K562 (cell line): Measurements from ENCODE around the gene BBOX1. TPM values are rescaled to one million over a fixed set of nuclear protein-coding genes. Genes with fewer than 3 reads are reported as not detected.

Experiments used
- ATAC-seq: fragments of 200-7000 bp; cut with Tn5 transposase; 3 replicates; pipeline ENCODE4 v1.9.1; 2020; ENCODE audit warnings: moderate library complexity
- BruUV-seq: library from RNA; stranded (reverse); fragments of 400-500 nt; replicated peaks from 2 replicates; lab custom pipeline; 2021; lab: Mats Ljungman, UMichigan
- CTCF ChIA-PET: fragments of 300-600 bp; formaldehyde crosslinking; extraction: SDS; loops from one replicate; lab custom pipeline; 2021; ENCODE audit warnings: low intra/inter-chr PET ratio; lab: Yijun Ruan, JAX
- POLR2A ChIA-PET: fragments of 300-600, 350-650 bp; sonication (Branson Sonifier 250); formaldehyde crosslinking; extraction: SDS; loops from one replicate; lab custom pipeline; 2021; ENCODE audit warnings: antibody characterized with exemption, inconsistent platforms; lab: Yijun Ruan, JAX
- DNase-seq, 4 experiments: peaks; one replicate each; pipeline versions ENCODE4 v3.0.0 to v3.0.0-alpha.2; 2011 to 2018; ENCODE audit warnings: low spot score in 3 of 4, mixed read lengths in 3 of 4; ENCODE audit errors: extremely low read depth in 1 of 4
- FAIRE-seq: peaks from 2 replicates; lab custom pipeline; 2011; peaks lifted over from hg19 to GRCh38; lab: Jason Lieb, UNC
- H2AFZ ChIP-seq: 2 replicates; pipeline ENCODE4 v1.6.0; 2011; ENCODE audit warnings: low read depth, low read length, control low read depth, inconsistent platforms
- H3K27ac ChIP-seq: fragments of 200-600 bp; 3 replicates; pipeline ENCODE4 v1.8.0; 2011; ENCODE audit warnings: low read depth, mild to moderate bottlenecking, control low read depth, inconsistent platforms, low read length, moderate library complexity, mixed read lengths; ENCODE audit errors: extremely low read depth
- H3K27me3 ChIP-seq, 2 experiments: fragments of 300-600 bp in 1 of 2; 2 replicates in 1 of 2; 3 replicates in 1 of 2; pipeline versions ENCODE4 v1.6.0 to v1.8.0; 2011; ENCODE audit warnings: inconsistent platforms in 2 of 2, low read length in 2 of 2, mild to moderate bottlenecking in 1 of 2, mixed read lengths in 1 of 2, moderate library complexity in 1 of 2; ENCODE audit not compliant: control insufficient read depth in 2 of 2, insufficient read depth in 2 of 2
- H3K36me3 ChIP-seq: fragments of 300-600 bp; 3 replicates; pipeline ENCODE4 v1.8.0; 2011; ENCODE audit warnings: mild to moderate bottlenecking, low read length, inconsistent platforms; ENCODE audit not compliant: control insufficient read depth, insufficient read depth
- H3K4me1 ChIP-seq, 2 experiments: fragments of 200-600 bp in 1 of 2; replicated peaks in 1 of 2; 2 replicates in 1 of 2; 3 replicates in 1 of 2; pipeline versions ENCODE4 v1.5.1 to v1.8.0; 2011; ENCODE audit warnings: inconsistent platforms in 2 of 2, low read length in 2 of 2, mild to moderate bottlenecking in 1 of 2, mixed read lengths in 1 of 2, moderate library complexity in 1 of 2; ENCODE audit not compliant: control insufficient read depth in 2 of 2, insufficient read depth in 2 of 2
- H3K4me2 ChIP-seq: 2 replicates; pipeline ENCODE4 v1.6.1; 2011; ENCODE audit warnings: low read length, control low read depth, inconsistent platforms, mixed read lengths; ENCODE audit not compliant: insufficient read depth
- H3K4me3 ChIP-seq: fragments of 200-600 bp; sonication (generic), shearing (Covaris generic); 2 replicates; pipeline ENCODE4 v1.5.1; 2016; ENCODE audit warnings: control low read depth, inconsistent platforms
- H3K79me2 ChIP-seq: fragments of 200-600 bp; 3 replicates; pipeline ENCODE4 v1.8.0; 2011; ENCODE audit warnings: low read length, inconsistent platforms; ENCODE audit not compliant: control insufficient read depth, insufficient read depth
- H3K9ac ChIP-seq, 2 experiments: 2 replicates each; pipeline versions ENCODE4 v1.6.0 to v1.6.1; 2011; ENCODE audit warnings: low read depth in 2 of 2, low read length in 2 of 2, control low read depth in 1 of 2, inconsistent platforms in 1 of 2, mild to moderate bottlenecking in 1 of 2, mixed read lengths in 1 of 2; ENCODE audit not compliant: insufficient read depth in 1 of 2
- H3K9me1 ChIP-seq: one replicate; pipeline ENCODE4 v1.6.0; 2011; ENCODE audit warnings: inconsistent platforms, mild to moderate bottlenecking, low read length, moderate library complexity; ENCODE audit not compliant: control insufficient read depth, insufficient read depth
- H3K9me3 ChIP-seq: replicated peaks from 2 replicates; pipeline ENCODE4 v1.5.1; 2011; ENCODE audit warnings: low read depth, low read length, inconsistent platforms; ENCODE audit not compliant: control insufficient read depth, insufficient read depth
- H4K20me1 ChIP-seq: replicated peaks from 2 replicates; pipeline ENCODE4 v1.6.1; 2011; ENCODE audit warnings: low read length, inconsistent platforms, mixed read lengths; ENCODE audit not compliant: control insufficient read depth, insufficient read depth
- DIDO1 ChIP-seq: fragments of 450-650 bp; IDR thresholded peaks from 2 replicates; pipeline ENCODE4 v1.6.1; 2016; ENCODE audit warnings: low read depth, missing biosample characterization, missing genetic modification characterization
- HOXB6 ChIP-seq: fragments of 250-450 bp; sonication (Bioruptor Pico); IDR thresholded peaks from 2 replicates; pipeline ENCODE4 v1.5.1; 2022; ENCODE audit warnings: mild to moderate bottlenecking, borderline replicate concordance
- KAT7 ChIP-seq: sonication (generic); formaldehyde crosslinking; IDR thresholded peaks from 2 replicates; pipeline ENCODE4 v1.8.0; 2022; ENCODE audit warnings: missing genetic modification reagents, mild to moderate bottlenecking, borderline replicate concordance
- NUFIP1 ChIP-seq: fragments of 450-650 bp; IDR thresholded peaks from 2 replicates; pipeline ENCODE4 v1.6.1; 2018; ENCODE audit not compliant: partially characterized antibody
- PTRF ChIP-seq: fragments of 450-650 bp; IDR thresholded peaks from 2 replicates; pipeline ENCODE4 v1.6.1; 2016; ENCODE audit warnings: mild to moderate bottlenecking, missing genetic modification characterization, missing compliant biosample characterization
- ZBTB43 ChIP-seq: sonication (generic); formaldehyde crosslinking; IDR thresholded peaks from 2 replicates; pipeline ENCODE4 v1.8.0; 2023; ENCODE audit warnings: mild to moderate bottlenecking, missing genetic modification reagents
- ZKSCAN3 ChIP-seq: fragments of 250-450 bp; sonication (Bioruptor Pico); IDR thresholded peaks from 2 replicates; pipeline ENCODE4 v1.4.0; 2020
- ZNF165 ChIP-seq: fragments of 250-450 bp; sonication (Bioruptor Pico); IDR thresholded peaks from 2 replicates; pipeline ENCODE4 v1.4.0; 2020; ENCODE audit warnings: borderline replicate concordance
- ZNF3 ChIP-seq: fragments of 250-450 bp; sonication (Bioruptor Pico); IDR thresholded peaks from 2 replicates; pipeline ENCODE4 v1.5.0; 2021; ENCODE audit warnings: mild to moderate bottlenecking, moderate library complexity
- ZNF695 ChIP-seq: fragments of 450-650 bp; formaldehyde crosslinking; IDR thresholded peaks from 2 replicates; pipeline ENCODE4 v1.4.0; 2020; ENCODE audit warnings: mild to moderate bottlenecking, moderate library complexity
- WGBS: fragments of 100-300 bp; shearing (Covaris generic); methylation state at CpG from one replicate; pipeline ENCODE4 v1.1.6; 2016; ENCODE audit warnings: low coverage, mixed read lengths; ENCODE audit not compliant: insufficient coverage; ENCODE audit errors: missing lambda C conversion rate; 5-methylcytosine and 5-hydroxymethylcytosine counted together
- in situ Hi-C: fragments of 300-500 bp; cut with MboI; formaldehyde crosslinking; loops from 4 replicates; pipeline ENCODE4 v1.15.0; 2018; ENCODE audit warnings: inconsistent platforms, mixed read lengths
- intact Hi-C: fragments of 100-400 bp; cut with micrococcal nuclease; formaldehyde crosslinking; loops from 2 replicates; pipeline ENCODE4 v1.14.2; 2022
- polyA plus RNA-seq, 8 experiments: library from polyadenylated mRNA; depleted of rRNA in 4 of 8; stranded (reverse) in 5 of 8; unstranded in 3 of 8; fragments of >200 nt; fragmentation: Nextera tagmentation in 2 of 8; fragmentation: Illumina TruSeq in 1 of 8; extraction: Ambion mirVana in 2 of 8; extraction: Trizol in 1 of 8; gene quantifications; 2 replicates each; pipeline versions ENCODE4 v1.2.1 to v1.2.3, GENCODE V29; 2011 to 2014; ENCODE audit warnings: inconsistent platforms in 1 of 8, missing spikeins in 1 of 8
- total RNA-seq, 7 experiments: library from RNA; depleted of rRNA in 6 of 7; stranded (reverse); fragments of >200 nt in 6 of 7; fragmentation: Illumina TruSeq in 2 of 7; extraction: Trizol in 2 of 7; gene quantifications; 2 replicates each; pipeline versions ENCODE4 v1.2.1 to v1.2.3, GENCODE V29; 2011 to 2021; ENCODE audit warnings: low replicate concordance in 1 of 7
- TF ChIP-seq, protein P1 (sequence below): fragments of 250-450 bp; sonication (Bioruptor Pico); IDR thresholded peaks from 2 replicates; pipeline ENCODE4 v1.4.0; 2020; ENCODE audit warnings: mild to moderate bottlenecking, moderate library complexity
- TF ChIP-seq, protein P2 (sequence below): fragments of 250-450 bp; sonication (Bioruptor Pico); IDR thresholded peaks from 2 replicates; pipeline ENCODE4 v1.5.1; 2021; ENCODE audit warnings: mild to moderate bottlenecking

Gene BBOX1
- total and polyA plus RNA-seq, 9 of the 15 experiments (the other 6 are each of a cell fraction or from before 2014, with no cell fraction given) = not detected

DNA sequence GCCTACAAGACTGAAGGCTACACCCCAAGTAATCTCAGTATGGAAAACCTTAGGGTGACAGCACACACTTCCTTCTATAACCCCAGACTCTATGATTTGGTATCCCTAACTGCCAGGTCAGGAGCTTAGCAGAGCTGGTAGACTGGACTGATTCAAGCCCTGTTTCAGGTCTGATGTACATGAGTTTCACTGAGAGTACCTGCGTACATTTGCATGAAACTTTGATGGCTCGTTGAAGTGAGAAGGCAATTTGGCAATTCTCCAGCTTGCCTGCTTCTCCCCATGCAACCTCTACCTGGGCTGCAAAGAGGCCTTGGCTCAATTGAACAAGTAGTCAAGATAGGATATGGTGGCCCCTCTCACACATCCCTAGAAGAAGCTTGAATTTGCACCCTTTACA lies 36.5 kb upstream of the BBOX1 start:
- no peak for TF ChIP-seq ZKSCAN3 (CRISPR knock-in tag)
- TF ChIP-seq PTRF (tag) = no peak
- TF ChIP-seq DIDO1 (tag) = no peak
- TF ChIP-seq ZNF3 = no peak
- TF ChIP-seq ZNF695 (CRISPR knock-in tag) = no peak
- no peak for TF ChIP-seq ZNF165
- TF ChIP-seq HOXB6 (CRISPR knock-in tag) = no peak
- TF ChIP-seq, protein P1, sequence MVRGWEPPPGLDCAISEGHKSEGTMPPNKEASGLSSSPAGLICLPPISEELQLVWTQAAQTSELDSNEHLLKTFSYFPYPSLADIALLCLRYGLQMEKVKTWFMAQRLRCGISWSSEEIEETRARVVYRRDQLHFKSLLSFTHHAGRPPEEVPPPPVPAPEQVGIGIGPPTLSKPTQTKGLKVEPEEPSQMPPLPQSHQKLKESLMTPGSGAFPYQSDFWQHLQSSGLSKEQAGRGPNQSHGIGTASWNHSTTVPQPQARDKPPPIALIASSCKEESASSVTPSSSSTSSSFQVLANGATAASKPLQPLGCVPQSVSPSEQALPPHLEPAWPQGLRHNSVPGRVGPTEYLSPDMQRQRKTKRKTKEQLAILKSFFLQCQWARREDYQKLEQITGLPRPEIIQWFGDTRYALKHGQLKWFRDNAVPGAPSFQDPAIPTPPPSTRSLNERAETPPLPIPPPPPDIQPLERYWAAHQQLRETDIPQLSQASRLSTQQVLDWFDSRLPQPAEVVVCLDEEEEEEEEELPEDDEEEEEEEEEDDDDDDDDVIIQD (CRISPR knock-in tag) = no peak
- no peak for TF ChIP-seq ZBTB43 (CRISPR knock-in tag)
- TF ChIP-seq, protein P2, sequence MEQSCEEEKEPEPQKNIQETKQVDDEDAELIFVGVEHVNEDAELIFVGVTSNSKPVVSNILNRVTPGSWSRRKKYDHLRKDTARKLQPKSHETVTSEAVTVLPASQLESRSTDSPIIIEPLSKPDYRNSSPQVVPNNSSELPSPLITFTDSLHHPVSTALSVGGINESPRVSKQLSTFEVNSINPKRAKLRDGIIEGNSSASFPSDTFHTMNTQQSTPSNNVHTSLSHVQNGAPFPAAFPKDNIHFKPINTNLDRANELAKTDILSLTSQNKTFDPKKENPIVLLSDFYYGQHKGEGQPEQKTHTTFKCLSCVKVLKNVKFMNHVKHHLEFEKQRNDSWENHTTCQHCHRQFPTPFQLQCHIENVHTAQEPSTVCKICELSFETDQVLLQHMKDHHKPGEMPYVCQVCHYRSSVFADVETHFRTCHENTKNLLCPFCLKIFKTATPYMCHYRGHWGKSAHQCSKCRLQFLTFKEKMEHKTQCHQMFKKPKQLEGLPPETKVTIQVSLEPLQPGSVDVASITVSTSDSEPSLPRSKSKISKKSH (CRISPR knock-in tag) = no peak
- no peak for TF ChIP-seq KAT7 (CRISPR knock-in tag)
- no peak for TF ChIP-seq NUFIP1
- no peak overlapping the region for H3K27ac ChIP-seq
- H4K20me1 ChIP-seq = no peaks in the 10 kb centered on the region
- no peak for DNase-seq
- H3K9ac ChIP-seq = no peak overlapping the region
- POLR2A ChIA-PET = interaction anchor here (0.7 kb wide), 1 partner anchor 83 kb away, joined by 3 read pairs; no protein-coding TSS in a partner anchor
- CTCF ChIA-PET = no interaction called here
- no peaks in the 10 kb centered on the region for H3K9me1 ChIP-seq
- in situ Hi-C loops = no loop called here
- H3K4me3 ChIP-seq = no peak overlapping the region
- no peak overlapping the region for H2AFZ ChIP-seq
- H3K36me3 ChIP-seq = no peaks in the 10 kb centered on the region
- H3K9me3 ChIP-seq = no peaks in the 10 kb centered on the region
- FAIRE-seq = no peak
- intact Hi-C loops = no loop called here
- no peak for ATAC-seq
- H3K27me3 ChIP-seq = no peaks in the 10 kb centered on the region
- H3K4me2 ChIP-seq = no peak overlapping the region
- WGBS = 0% methylated on average over 2 of the region's 2 CpGs
- H3K79me2 ChIP-seq = no peaks in the 10 kb centered on the region
- no peaks in the 10 kb centered on the region for H3K4me1 ChIP-seq
- no TSS peak for BruUV-seq
